NCI-H446 (cell line): ENCODE results near the gene OSBPL10.
"Not testable (repeated sequence)": the region's sequence is repeated elsewhere in the genome, so short reads cannot be mapped to it uniquely, and the experiment has no call there.

Experiments
- DNase-seq, 2 experiments: peaks; one replicate each; lab custom pipeline; 2025; lab: John Stamatoyannopoulos, UW

Gene OSBPL10

DNA sequence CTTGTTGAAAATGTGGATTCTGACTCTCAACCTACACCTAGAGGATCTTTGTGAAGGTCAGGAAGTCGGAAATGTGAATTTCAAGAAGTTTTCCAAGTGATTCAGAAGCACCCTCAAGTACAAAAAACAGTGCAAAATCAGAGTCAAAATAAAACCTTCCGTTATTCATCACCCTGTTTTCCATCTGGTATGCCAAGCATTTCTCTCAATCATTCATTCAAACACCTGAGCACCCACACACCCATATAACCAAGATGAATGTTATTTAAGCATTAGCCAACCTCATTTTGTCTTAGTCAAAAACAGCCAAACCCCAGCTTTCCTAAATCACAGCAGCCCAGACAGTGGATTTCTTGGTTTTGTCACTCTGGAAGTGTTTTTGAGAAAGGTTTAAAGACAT is 91.1 kb downstream of the OSBPL10 start:
- no peak for DNase-seq

DNA sequence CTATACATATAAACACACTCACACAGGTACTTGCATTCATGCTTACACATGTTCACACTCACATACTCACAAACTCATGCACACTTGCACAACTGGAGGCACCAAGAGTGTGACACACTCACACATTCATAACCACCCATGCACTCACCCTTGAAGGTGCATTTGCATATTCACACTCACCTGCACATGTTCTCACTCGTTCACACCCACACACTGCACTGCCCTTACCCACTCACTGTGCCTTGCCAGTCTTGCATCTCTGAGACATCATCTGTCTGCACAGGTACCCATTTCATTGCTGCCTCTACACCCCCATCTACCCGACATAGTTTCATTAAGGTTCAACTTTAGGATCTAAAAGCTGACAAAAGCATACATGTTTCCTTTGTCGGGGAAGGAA is 95.8 kb downstream of the OSBPL10 start:
- DNase-seq, result no peak

DNA sequence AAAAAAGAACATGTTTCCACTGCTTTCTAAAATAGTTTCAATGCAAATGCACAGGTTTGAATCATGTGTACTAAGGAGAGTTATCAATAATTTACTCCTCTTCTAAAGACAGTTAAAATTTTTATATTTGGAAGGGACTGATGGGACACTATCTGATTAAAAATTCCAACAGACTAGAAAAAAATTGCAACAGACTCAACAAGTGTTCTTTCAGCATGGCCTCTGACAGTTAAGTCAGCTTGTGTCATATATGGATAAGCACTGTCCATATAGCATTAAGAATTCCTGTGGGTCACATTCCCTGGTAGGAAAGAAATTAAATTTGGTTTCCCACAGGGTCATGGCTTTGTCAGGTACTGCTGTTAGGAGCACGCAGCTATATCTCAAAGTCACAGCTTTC is 96.8 kb downstream of the OSBPL10 start:
- DNase-seq, result no peak

GRCh38 chr3:31882895-31883294 is 98.2 kb downstream of the OSBPL10 start:
- no peak for DNase-seq

DNA sequence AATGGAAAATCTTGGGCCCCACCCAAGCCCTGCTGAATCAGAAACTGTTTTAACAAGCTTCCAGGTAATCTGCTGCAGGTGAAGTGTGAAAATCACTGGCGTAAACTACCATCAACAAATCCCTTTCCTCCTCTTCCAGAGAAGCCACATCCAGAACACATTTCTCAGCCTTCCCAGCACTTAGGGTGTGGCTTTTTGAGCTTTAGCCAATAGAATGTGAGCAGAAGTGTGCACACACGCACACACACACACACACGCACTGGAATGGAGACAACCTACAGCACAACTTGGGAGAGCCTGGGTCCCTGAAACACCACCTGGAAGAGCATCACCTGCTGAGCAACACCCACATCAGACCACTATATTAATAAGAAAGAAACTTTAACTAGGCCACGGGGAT is 98.6 kb downstream of the OSBPL10 start:
- no peak for DNase-seq

DNA sequence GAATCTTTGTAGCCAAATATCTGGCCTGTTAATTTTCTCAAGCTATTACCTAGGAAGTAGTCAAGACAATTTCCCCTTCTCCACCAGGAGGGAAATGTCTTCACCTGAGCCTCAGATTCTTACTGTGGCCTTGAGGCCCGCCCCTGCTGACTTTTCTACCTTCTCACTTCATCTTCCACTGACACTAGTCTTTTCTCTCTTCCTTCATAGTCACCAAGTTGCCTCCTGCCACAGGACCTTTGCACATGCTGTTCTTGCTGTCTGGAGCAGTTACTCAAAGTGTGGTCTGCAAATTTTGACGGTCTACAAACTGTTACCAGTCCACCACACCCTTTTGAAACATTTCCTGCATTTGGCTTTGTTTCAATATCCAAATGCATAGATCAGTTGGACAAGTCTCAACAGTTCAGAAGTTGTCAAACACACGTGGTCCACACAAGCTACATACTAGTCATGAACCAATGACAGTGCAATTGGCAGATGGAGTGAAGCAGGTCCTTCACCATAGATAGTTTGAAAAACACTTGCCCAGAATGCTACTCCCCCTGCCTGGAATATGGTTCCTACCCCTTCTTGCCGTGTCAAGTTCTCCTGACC is 100.5 kb downstream of the OSBPL10 start:
- DNase-seq, result no peak

DNA sequence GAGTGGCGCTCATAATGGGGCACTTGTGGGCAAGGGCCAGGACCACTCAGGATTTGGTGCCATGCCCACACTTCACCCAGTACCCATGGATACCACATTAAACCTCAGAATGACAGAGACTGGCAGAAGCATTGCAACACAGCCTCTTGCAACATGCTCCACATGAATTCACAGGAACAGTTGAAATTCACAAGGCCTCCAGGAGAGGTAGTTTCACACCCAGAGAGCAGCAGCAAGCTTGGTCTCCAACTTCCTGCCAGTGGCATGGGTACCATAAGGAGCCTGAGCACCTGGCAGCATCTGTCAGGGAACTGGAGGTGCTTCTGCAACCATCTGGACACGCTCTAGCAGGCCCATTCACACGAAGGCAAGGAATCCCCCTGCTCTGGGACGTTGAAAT is 101.0 kb downstream of the OSBPL10 start:
- DNase-seq, result no peak

GRCh38 chr3:31879365-31879764 is 101.7 kb downstream of the OSBPL10 start:
- DNase-seq, result no peak

- DNase-seq, result no peak
These were observed 102.7 kb downstream of the OSBPL10 start for GRCh38 chr3:31878231-31878838.

DNA sequence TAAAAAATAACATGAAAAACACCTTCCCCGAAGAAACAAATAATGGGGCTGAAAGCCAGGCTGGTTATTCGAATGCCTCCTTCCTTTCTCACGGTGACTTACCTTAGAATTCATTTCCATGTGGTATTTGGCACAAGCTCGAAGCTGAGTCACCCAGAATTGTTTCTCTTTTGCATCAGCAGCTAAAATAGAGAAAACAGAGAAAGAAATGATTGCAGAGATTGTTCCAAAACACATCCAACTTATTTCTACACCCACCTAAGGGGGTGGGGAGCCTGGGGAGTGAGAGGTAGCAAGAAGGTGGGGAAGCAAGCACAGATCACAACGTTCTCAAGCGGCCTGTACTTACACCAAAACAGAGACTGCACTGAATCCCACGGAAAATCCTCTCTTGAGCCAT is 104.7 kb downstream of the OSBPL10 start:
- DNase-seq, result no peak

DNA sequence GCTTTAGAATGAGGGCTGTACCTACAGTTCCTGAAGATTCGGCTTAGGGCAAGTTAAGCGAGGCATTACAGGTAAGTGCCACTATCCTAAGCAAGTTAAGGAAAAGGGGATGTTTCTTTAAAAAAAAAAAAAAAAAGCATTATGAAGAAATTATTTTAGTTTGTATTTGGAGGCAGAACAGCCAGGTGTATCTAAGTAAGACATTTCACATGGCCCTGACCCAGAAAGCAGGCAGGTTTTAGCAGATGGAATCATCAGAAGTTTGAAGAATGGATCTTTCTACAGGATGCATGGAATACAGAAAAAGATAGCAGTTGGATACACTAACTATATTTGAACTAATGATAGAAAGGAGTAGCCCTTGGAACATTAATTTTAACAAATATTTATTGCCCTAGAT is 105.6 kb downstream of the OSBPL10 start:
- DNase-seq, result no peak

DNA sequence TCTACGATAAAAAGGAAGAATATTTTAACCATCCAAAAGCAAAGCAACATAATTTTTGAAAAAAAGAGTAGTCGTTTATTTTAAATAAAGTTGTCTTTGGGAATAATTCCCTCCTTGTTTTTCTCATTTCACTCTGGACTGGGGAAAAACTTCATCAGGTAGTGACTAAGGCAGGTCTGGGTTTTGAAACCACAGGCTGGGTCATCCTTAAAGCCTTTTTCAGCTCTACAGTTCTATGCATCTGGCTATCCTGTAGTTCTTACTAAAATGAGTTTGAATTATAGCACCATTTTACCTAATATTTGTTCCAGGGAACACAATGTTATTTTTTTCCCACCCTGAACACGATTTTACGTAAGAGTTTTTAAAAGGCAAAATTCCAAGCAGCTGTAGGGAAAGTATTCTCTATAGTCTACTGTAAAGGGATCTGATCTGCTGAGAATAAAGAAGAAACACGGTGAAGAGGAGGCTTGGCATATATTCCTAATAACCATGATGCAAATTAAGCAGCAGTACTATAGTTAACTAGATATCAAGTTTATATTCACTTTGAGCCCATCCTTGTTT is 107.7 kb downstream of the OSBPL10 start:
- DNase-seq, result no peak

DNA sequence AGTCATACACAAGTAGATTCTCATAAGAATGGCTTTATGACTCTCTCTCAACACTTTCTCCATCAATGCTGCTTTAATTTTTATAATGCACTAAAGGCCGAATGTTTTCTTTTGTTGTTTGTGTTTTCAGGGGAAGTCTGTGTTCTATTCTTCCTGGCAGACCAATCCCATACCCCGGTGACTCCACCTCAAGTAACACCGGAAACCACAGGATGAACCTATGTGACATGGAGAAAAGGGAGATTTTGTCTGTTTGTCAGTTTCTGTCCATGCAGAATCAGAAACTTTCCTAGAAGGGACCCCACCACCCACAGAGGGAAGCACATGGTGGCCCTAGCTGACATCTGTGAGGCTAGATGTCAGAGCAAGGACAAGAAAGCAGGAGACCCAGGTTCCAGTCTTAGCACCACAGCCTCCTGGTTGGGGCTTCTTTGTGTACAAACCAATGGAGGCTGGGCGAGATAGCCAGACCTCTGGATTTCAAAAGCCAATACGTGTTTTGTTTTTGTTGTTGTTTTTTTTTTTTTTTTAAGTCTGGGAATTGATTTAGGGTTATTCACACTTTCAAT is 109.0 kb downstream of the OSBPL10 start:
- DNase-seq, result no peak

DNA sequence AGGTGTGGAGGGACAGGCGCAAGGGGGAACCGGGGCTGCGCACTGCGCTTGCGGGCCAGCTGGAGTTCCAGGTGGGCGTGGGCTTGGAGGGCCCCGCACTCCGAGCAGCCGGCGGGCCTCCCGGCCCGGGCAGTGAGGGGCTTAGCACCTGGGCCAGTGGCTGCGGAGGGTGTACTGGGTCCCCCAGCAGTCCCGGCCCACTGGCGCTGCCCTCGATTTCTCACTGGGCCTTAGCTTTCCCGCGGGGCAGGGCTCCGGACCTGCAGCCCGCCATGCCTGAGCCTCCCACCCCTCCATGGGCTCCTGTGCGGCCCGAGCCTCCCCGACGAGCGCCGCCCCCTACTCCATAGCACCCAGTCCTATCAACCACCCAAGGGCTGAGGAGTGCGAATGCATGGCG is 111.0 kb downstream of the OSBPL10 start:
- not testable (repeated sequence) for DNase-seq

DNA sequence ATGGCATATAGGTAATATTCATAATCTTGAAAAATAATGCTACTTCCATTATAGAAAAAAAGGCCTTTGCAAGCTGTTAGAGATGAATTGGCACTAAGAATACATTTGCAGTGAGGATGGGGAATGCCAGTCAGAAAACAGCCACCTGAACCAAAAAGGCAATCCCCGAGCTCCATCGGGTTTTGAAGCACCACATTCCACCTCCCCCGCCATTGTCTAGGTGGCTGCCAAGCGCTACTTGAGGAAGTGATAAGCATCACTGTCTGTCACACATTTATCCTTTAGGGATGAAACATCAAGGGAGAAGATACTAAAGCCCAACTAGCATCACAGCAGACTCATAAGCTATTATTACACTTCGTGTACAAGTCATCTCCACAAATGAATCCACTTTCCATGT is 112.8 kb downstream of the OSBPL10 start:
- DNase-seq, result no peak

- no peak for DNase-seq
These were observed 118.3 kb downstream of the OSBPL10 start for GRCh38 chr3:31862666-31863279.

DNA sequence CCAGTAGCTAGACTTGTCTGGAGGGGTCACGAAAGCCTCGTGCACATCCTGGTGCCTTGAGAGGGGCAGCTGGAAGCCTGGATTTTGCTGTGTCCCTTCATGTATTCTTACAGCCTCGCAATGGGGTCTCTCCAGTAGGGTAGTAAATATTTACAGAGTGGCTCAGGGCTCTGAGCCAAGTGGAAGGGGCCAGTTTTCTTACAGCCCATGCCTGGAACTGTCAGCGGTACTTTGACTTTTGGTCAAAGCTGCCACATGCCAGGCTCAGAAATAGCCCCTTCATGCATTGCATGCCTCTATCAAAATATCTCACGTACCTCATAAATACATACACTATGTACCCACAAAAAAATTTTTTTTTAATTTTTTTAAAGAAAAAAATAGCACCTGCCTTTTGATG is 119.2 kb downstream of the OSBPL10 start:
- no peak for DNase-seq

DNA sequence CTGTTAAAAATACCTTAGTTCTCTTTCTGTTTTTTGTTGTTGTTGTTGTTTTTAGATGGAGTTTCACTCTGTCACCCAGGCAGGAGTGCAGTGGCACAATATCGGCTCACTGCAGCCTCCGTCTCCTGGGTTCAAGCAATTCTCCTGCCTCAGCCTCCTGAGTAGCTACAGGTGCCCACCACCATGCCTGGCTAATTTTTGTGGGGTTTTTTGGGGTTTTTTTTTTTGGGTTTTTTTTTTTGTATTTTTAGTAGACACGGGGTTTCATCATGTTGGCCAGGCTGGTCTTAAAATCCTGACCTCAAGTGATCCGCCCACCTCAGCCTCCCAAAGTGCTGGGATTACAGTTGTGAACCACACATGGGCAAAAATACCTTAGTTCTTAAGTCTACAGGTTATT is 120.4 kb downstream of the OSBPL10 start:
- DNase-seq, result not testable (repeated sequence)

- DNase-seq, result no peak
These were observed 121.8 kb downstream of the OSBPL10 start for GRCh38 chr3:31859245-31859644.

- DNase-seq, result no peak
These were observed 122.6 kb downstream of the OSBPL10 start for GRCh38 chr3:31858439-31858838.

GRCh38 chr3:31853580-31853979 is 127.5 kb downstream of the OSBPL10 start:
- DNase-seq, result no peak

DNA sequence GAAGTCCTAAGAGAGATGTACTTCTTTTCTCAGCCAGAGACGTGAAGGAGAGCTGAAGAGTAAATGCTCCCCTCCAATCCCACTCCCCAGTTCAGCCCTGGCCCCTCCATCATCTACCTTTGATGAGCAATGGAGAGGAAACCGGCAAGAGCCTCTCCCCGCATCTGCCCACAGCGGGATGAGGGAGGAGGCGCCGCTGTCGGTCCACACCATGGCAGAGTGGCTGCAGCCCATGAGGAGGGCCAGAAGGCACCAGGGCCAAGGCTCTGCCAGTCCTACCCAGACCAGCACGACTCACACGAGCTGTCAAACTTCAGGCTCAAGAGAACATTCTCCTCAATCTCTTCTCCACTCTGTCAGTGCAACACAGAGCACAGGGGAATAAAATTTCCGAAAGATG is 129.8 kb downstream of the OSBPL10 start:
- no peak for DNase-seq

DNA sequence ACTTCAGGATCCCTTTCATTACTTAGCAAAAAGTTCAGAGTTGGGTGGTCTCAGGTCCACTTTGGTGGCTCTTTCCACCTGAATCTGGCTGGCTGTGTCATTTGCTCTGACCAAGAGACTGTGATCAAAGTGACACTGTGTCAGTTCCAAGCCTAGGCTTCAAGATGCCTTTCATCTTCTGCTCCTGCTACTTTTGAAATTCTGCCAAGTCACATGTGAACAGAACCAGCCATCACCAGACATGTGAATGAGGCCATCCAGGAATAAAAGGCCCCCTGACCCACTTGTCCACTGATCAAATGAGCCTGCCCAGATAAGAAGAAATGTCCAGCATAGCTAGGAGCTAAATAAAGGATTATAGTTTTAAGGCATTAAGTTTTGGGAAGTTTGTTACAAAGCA is 132.2 kb downstream of the OSBPL10 start:
- DNase-seq, result no peak
